GM18517 (cell line): ENCODE results near the gene ACKR1.
A peak's percentile ranks its signal among the peaks of the same experiment; 100 is the strongest.

ENCODE experiments used
- ATAC-seq: cut with Tn5 transposase; IDR thresholded peaks from one replicate; pipeline ENCODE4 v1.9.1; 2021; ENCODE audit warnings: mild to moderate bottlenecking, moderate library complexity; ENCODE audit not compliant: unreplicated experiment

The ACKR1 gene

DNA sequence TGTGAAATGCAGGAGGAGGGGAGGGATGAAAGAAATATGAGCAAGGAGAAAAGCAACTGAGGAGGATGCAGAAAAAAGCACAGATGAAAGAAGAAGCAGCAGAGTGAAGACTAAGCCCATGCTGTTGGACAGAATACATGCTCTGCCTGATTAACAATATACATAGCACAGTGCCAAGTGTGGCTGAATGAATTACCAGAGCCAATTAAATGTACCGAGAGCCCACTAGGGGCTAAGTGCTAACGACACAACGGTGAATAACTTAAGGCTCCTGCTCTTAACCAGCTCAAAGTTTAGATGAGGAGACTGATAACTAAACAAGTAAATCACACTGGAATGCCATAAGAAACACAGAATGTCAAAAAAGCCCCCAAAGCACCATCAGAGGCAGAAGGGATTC lies 17.6 kb upstream of the ACKR1 start:
- ATAC-seq: no peak

DNA sequence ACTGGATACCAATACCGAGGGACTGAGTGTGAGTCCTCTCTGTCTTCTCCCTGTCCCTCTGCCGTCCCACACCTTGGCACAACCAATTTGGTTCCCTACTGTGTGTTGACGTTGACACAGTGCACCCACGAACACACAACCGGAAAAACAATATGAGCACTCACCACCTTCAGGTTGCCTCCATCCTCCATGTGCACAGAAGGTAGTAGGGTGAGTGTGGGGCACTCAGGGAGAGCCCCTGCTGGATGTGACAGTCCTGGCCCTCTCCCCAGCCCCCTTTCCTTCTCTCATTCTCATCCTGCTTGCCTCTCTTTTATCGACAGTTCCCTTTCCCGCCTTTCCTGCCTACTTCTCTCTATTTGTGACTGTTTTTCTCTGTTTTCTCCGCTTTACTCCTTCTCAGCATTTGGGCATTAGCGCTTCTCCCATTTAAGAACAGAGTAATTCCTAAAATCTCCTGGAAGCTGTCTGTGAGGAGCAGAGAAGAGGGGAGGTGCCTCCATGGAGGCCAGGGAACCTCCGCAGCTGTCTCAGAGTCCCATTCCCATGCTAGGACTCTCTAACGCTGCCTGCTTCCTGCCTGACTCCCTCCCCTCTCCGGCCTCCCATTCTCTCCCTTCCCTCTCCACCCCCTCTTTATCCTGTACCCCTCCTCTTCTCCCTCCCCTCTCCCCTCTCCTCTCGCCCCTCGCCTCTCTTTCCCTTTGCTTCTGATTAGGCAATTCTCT lies 16.9 kb upstream of the ACKR1 start:
- ATAC-seq: no peak

DNA sequence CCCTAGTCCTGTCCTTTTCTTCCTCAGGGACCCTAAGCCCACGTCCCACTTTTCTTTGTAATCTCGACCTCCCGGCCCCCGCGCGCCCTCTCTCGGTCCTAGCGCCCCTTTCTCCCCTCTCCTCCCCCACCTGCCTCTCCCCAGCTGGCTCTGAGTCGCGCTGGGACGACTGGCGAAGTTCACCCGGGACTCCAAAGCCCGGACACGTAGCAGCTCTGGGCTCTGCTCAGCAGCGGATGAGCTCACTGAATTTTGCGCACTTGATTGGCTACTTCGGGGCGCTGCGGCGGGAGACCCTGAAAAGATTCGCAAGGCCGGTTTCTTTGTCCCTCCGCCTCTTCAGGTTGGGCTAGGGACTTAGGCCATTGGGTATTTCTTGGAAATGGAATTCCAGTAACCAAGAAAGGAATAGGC lies 16.3 kb upstream of the ACKR1 start:
- peak; percentile 64 for ATAC-seq

DNA sequence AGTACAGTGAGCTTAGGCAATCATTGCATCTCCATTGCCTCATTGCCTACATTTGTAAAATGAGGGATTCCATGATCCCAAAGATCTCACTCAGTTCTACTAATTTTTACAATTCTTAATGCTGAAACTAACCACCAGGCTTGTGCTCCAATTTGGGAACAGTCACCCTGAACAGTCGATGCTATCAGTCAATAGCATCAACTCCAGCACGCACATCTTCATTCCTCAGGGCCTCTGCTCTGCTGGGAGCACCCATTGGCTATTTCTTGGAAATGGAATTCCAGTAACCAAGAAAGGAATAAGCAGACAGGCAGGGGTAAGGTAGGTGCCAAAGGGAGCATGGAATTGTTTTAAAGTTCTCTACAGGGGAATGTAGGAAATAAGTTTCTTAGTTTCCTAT lies 14.2 kb upstream of the ACKR1 start:
- ATAC-seq: no peak

DNA sequence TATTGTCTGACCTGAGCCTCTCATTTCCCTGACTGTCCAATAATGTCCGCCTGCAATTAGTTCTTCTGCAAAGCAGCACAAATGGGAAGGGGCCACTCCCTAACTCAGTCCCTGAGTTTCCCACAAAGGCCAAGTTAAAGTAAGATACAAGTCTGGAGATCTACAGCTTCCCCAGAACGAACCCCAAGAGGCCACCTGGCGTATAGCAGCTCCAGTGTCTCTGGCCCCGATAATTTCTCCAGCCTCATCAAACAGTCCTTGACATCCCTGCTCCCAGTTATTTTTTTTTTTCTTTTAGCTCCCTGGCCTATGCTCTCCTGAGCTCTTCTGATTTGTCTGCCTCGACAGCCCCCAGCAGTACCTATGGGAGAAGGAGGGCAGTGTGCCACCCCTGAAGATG lies 8.1 kb upstream of the ACKR1 start:
- no peak for ATAC-seq

DNA sequence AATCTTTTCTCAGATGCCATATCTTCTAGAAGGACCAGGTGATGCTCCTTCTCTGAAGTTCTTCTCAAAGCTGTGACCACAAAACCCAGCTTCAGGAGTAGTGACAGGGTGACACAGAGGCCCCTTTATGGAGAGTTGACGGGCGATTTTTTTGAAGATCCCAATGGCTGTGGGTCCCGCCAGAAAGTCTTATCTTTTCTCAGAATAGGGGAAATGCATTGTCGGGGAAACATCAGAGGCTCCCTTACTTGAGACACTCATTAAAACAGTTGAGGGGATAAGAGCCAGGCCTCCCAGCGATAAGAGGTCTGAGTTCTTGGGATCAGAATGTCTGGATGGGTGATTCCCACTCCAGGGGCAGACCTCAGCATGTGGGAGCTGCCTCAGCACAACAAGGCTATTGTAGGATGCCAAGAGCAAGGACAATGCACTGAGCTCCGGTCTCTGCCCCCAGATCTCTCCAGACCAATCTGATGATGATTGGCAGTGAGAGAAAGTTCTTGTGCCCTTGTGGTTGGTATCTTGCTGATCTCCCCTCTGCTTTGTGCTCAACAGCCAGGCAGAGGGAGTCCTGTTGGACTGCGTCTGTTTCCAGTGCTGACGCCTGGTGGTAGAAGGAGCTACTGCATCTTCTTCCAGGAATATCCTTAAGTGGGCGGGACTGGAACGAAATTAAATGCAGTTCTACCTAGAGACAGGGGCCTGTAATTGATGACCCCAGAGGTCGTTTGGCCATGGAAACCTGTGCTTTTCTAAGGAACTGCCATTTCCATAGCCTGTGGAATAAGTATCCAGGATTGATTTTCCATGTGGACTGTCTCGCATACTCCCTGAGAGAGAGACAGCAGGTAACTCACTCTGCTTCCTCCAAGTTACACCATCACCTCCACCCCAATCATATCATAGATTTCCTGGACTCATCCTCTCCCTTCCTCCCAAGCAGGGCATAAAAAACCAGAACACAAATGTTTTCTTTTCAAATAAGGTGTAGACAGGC lies 6.8 kb upstream of the ACKR1 start:
- ATAC-seq: peak; percentile 66

DNA sequence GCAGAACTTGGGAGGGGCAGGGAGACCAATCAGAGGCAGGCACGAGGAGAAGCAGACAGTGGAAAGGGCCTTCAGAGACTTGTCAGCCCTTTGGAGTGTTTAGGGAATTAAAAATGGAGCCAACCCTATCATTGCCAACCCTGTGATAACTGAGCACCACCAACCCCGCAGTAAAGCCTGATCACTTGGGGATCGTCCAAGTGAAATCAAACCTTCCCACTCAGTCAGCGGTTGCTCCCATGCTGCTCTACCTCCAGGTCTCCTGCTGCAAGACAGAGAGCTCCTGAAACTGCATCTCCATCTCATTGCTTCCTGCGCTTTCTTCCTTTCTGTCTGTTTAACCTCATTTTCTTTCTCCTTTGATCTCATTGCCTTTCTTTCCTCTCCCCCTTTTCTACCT lies 4.8 kb upstream of the ACKR1 start:
- ATAC-seq: no peak

DNA sequence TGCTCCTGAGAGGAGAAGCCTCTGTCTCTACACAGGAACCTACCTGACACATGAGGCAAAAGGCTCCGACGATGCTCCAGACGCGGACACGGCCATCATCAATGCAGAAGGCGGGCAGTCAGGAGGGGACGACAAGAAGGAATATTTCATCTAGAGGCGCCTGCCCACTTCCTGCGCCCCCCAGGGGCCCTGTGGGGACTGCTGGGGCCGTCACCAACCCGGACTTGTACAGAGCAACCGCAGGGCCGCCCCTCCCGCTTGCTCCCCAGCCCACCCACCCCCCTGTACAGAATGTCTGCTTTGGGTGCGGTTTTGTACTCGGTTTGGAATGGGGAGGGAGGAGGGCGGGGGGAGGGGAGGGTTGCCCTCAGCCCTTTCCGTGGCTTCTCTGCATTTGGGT lies 3.9 kb upstream of the ACKR1 start:
- ATAC-seq: no peak

DNA sequence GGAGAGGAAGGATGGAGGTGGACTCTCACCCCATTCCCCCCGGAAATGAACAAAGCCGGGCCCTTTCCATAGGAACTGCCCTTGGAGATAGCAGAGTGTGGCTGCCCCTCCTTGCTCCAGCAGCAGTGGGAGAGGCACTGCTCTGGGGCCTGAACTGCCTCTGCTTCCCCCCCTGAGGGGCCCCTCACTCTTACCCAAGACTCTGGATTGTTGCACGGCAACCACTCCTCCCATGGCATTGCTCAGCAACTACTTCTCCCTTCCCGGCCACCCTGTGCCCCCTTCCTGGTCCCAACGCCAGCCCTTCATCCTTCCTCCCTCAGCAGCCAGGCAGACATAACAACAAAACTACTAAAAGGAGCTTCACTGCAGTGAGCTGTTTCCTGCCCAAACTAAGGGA lies 3.0 kb upstream of the ACKR1 start:
- ATAC-seq: no peak

DNA sequence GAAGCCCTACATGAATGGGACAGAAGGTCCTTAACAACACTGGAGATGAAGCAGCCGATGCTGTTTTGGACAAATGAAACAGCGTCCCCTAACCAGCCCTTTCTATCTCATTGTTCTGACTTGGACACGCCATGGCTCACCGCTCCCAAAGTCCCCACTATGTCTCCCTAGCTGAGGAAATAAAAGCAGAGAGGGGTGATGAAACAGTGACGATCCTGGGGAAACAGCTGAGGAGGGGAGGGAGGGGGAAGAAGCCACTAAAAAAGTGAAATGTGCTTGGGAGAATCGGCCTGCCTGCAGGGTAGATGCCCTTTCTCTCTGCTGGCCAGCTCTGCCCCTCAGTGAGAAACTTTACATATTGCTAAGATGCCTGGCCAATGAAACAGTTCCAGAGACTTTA lies 1.1 kb upstream of the ACKR1 start:
- ATAC-seq: no peak

DNA sequence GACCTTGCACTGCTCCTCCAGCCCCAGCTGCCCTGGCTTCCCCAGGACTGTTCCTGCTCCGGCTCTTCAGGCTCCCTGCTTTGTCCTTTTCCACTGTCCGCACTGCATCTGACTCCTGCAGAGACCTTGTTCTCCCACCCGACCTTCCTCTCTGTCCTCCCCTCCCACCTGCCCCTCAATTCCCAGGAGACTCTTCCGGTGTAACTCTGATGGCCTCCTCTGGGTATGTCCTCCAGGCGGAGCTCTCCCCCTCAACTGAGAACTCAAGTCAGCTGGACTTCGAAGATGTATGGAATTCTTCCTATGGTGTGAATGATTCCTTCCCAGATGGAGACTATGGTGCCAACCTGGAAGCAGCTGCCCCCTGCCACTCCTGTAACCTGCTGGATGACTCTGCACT lies 550 bp downstream of the ACKR1 start:
- no peak for ATAC-seq

DNA sequence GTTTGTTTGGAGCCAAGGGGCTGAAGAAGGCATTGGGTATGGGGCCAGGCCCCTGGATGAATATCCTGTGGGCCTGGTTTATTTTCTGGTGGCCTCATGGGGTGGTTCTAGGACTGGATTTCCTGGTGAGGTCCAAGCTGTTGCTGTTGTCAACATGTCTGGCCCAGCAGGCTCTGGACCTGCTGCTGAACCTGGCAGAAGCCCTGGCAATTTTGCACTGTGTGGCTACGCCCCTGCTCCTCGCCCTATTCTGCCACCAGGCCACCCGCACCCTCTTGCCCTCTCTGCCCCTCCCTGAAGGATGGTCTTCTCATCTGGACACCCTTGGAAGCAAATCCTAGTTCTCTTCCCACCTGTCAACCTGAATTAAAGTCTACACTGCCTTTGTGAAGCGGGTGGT lies 1.4 kb downstream of the ACKR1 start:
- ATAC-seq: no peak

DNA sequence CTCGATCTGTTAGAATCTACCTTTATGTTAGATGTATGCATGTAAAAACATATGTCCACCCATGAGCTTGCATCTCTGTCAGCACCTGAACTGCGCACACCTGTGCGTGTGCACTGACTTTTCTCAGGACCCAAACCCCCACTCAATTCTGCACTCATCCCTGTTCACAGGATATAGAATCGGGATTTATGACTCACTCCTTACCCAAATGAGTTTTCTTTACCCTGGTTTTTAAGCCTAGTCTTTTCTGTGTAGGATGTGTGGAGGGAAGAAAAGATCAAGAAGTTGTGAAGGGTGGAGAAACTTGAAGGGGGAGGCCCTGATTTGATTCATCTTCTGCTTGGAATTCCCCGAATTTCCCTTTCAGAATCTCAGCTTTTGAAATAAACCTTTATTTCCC lies 2.4 kb downstream of the ACKR1 start:
- no peak for ATAC-seq

DNA sequence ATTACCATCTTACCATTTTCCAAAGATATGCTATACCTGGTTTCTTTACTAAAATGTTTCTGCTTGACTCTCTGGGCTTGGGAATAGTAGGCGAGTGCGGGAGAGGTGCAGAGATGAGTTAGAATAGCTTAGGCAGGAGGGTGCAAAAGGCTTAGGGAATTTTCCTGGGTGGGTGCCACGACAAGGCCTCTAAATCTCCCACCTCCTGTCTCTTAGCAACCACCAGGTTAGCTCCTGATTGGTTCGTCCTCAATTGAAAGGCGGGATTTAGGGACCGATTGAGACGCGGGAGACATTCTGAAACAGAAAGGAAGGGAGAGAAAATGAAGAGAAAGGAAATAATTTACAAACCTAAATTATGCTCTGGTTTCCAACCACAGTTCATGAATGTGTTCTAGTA lies 3.1 kb downstream of the ACKR1 start:
- no peak for ATAC-seq

DNA sequence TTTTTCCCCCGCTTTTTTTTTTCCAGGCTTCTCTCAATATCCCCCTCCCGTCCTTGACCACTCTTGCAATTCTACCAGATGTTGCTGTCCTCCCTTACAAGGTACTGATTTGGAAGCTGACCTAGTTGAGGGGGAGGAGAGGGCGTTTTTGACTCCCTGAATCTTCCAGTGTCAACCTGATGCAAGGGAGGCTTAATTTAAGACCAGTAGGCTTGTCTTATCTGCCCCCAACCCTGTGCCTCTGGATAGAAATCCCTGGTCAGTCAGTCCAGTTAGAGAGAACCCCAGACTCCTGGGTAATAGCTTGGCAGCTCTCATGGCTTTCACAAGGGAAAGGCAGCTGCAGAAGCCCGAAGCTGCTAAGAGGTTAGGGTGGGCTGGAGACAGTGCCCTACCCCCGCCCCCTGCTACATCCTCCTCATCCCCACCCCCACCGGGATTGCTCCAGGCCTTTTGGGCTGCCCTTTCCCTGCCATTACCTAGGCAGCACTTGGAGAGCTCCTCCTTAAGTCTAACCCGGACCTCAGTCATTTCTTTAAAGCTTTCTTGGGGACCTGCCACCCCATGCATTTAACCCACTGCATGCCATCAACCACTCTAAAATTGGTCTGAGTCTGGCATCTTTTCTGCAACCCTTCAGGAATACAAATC lies 3.6 kb downstream of the ACKR1 start:
- no peak for ATAC-seq

DNA sequence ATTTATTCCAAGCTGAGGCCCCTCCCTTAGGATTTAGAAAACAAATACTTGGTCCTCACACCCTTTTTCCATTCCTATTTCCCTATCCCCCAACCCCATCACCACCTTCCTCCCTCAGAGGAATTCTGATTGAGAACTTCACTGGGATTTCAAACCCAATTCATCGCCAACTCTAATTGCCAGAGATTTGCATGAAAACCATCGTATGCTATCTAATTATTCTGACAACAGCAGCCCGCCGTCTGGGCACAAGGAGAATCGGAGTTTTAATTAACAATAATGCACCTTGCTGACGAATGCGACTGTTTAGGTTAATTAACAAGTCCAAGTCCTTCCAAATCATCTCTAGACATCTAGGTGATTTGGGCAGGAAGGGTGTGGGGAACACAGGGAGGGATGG lies 4.4 kb downstream of the ACKR1 start:
- no peak for ATAC-seq

DNA sequence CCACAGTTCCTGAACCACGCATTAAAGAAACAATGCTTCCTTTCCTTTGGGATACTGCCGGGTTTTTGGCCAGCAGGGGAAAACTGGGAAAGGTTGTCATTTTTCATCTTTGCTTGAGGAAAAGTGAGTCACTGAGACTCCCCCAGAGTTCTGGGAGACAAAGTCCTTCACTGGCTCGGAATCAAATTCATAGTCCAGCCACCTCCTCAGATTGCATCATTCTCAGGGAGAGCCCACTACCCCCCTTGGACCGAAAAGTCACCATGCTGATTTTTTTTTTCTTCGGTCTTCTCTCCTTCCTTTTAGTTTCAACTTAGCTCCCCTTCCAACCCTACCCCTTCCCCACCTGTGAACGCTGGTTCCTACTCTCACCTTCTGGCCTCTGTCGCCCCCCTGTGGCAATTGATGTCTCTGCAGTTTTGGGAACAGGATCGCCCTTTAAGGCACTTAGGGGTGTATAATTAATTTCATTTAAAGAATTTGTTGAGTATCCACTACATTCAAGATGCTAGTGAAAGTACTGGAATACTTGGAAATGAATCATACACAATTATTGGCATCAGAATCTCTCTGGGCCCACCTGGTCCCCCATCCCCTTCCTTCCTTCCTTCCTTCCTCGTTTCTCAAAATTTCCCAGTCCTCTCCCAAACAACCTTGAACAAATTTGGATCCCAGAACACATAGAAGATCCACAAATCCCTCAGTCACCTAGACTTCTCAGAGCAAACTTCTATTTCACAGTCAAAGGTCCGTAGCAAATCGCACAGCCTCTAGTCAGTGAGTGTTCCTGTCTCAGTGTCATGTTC lies 6.9 kb downstream of the ACKR1 start:
- ATAC-seq: no peak

DNA sequence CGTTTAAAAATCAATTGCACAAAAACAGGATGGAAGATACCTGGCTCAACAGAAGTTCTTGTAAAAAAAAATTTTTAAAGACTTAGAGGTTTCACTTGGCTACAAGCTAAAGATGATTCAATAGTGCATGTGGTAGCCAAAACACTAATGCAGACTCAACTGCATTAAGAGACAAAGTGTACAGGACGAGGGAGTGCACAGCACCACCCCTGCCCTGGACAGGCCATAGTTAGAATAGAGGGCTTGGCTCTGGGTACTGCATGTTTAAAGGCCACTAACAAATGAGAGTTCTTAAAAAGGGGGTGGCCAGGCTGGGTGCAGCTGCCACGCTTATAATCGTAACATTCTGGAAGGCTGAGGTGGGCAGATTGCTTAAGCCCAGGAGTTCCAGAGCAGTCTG lies 7.9 kb downstream of the ACKR1 start:
- no peak for ATAC-seq

DNA sequence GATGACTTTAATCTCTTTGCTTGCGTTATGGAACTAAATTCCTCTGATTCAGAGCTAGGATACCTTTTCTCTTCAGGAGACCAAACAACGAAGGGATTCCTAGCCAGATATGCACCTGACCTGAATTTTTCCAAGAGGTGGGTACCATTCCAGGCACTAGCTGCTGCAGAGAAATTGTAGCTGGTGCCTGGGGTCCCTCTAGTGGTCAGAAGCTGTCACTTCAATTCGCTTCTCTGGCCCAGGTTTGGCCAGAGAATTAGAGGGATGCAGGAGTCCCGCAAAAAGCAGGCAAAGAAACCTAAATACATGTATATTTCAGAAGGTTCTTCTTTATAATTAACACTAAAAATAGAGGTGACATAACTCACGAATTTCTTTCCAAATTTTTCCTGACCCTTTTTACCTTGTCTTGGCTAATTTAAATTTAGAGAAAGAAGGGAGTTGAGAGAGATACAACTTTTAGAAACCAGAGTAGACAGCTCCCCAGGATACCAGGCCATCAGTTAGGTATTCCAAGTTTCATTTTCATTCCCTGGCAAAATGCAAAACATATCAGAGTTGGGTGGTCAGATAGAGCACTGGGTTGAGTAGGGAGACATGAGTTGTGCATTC lies 9.6 kb downstream of the ACKR1 start:
- no peak for ATAC-seq
